HUES64 (cell line): Measurements from ENCODE around the gene CXCR2.
"Not testable (repeated sequence)": the region's sequence is repeated elsewhere in the genome, so short reads cannot be mapped to it uniquely, and the experiment has no call there.

Experiments used
- H3K27ac ChIP-seq: 2 replicates; pipeline ENCODE4 v1.7.0; 2013; ENCODE audit warnings: low read depth, low read length, inconsistent platforms
- H3K27me3 ChIP-seq: 2 replicates; pipeline ENCODE4 v1.6.1; 2013; ENCODE audit warnings: mild to moderate bottlenecking, low read length; ENCODE audit not compliant: insufficient read depth
- H3K36me3 ChIP-seq: 2 replicates; pipeline ENCODE4 v1.6.1; 2013; ENCODE audit warnings: mild to moderate bottlenecking, low read length; ENCODE audit not compliant: insufficient read depth
- H3K4me1 ChIP-seq: 2 replicates; pipeline ENCODE4 v1.6.1; 2013; ENCODE audit warnings: mild to moderate bottlenecking, low read length, moderate library complexity; ENCODE audit not compliant: insufficient read depth
- H3K4me3 ChIP-seq: 2 replicates; pipeline ENCODE4 v1.5.1; 2013; ENCODE audit warnings: mild to moderate bottlenecking, low read length, moderate library complexity
- H3K9ac ChIP-seq: 2 replicates; pipeline ENCODE4 v1.6.1; 2013; ENCODE audit warnings: mild to moderate bottlenecking, low read depth, low read length
- H3K9me3 ChIP-seq: 2 replicates; pipeline ENCODE4 v1.6.1; 2013; ENCODE audit warnings: low read depth, low read length; ENCODE audit not compliant: insufficient read depth
- WGBS: fragments of 150-250, 120-280 bp; methylation state at CpG from one replicate; pipeline ENCODE4 v1.1.7; 2013; ENCODE audit warnings: missing lambda C conversion rate; 5-methylcytosine and 5-hydroxymethylcytosine counted together

The CXCR2 gene

GRCh38 chr2:218166791-218167190 lies 41.0 kb downstream of the CXCR2 start, which contains the start of gene CXCR1:
CXCR1 (minus strand) TSS chr2:218166962; CDS start chr2:218165211, 1,751 bp downstream.
- Histone ChIP-seq H3K27ac (no peak within 1 kb of the TSS), H3K36me3 (no peaks in the 10 kb centered on the region), H3K4me1 (0 out of 2 replicates have a peak, but pooled peaks cover 6% of the 10 kb centered on the region), H3K9ac (no peak within 1 kb of the TSS), H3K4me3 (no peak within 1 kb of the TSS), H3K9me3 (no peaks in the 10 kb centered on the region), H3K27me3 (no peaks in the 10 kb centered on the region)
- 94% methylated on average over 3 of the region's 3 CpGs for WGBS

- H3K9ac ChIP-seq: no peak overlapping the region
- H3K36me3 ChIP-seq: no peaks in the 10 kb centered on the region
- WGBS: 77% methylated on average over 1 of the region's 1 CpG
- H3K4me1 ChIP-seq: 0 out of 2 replicates have a peak, but pooled peaks cover 6% of the 10 kb centered on the region
- no peaks in the 10 kb centered on the region for H3K9me3 ChIP-seq
- no peak overlapping the region for H3K27ac ChIP-seq
- no peak overlapping the region for H3K4me3 ChIP-seq
- no peaks in the 10 kb centered on the region for H3K27me3 ChIP-seq
Measured at GRCh38 chr2:218168016-218168415, 42.2 kb downstream of the CXCR2 start.

- H3K27ac ChIP-seq: no peak overlapping the region
- H3K36me3 ChIP-seq: no peaks in the 10 kb centered on the region
- 0 out of 2 replicates have a peak, but pooled peaks cover 6% of the 10 kb centered on the region for H3K4me1 ChIP-seq
- H3K4me3 ChIP-seq: no peak overlapping the region
- no peaks in the 10 kb centered on the region for H3K27me3 ChIP-seq
- no peaks in the 10 kb centered on the region for H3K9me3 ChIP-seq
- no peak overlapping the region for H3K9ac ChIP-seq
- 61% methylated on average over 9 of the region's 9 CpGs for WGBS
Measured at GRCh38 chr2:218168635-218169462, 43.0 kb downstream of the CXCR2 start.

GRCh38 chr2:218169757-218170546 lies 44.1 kb downstream of the CXCR2 start:
- H3K27me3 ChIP-seq: no peaks in the 10 kb centered on the region
- no peak overlapping the region for H3K9ac ChIP-seq
- 0 out of 2 replicates have a peak, but pooled peaks cover 6% of the 10 kb centered on the region for H3K4me1 ChIP-seq
- WGBS: 87% methylated on average over 4 of the region's 5 CpGs
- no peaks in the 10 kb centered on the region for H3K36me3 ChIP-seq
- H3K4me3 ChIP-seq: no peak overlapping the region
- H3K9me3 ChIP-seq: no peaks in the 10 kb centered on the region
- no peak overlapping the region for H3K27ac ChIP-seq

GRCh38 chr2:218171744-218172143 lies 45.9 kb downstream of the CXCR2 start:
- H3K4me3 ChIP-seq, H3K9me3 ChIP-seq, H3K36me3 ChIP-seq, H3K27ac ChIP-seq, H3K9ac ChIP-seq, H3K4me1 ChIP-seq, H3K27me3 ChIP-seq: not testable (repeated sequence)
- 87% methylated on average over 3 of the region's 3 CpGs for WGBS

DNA sequence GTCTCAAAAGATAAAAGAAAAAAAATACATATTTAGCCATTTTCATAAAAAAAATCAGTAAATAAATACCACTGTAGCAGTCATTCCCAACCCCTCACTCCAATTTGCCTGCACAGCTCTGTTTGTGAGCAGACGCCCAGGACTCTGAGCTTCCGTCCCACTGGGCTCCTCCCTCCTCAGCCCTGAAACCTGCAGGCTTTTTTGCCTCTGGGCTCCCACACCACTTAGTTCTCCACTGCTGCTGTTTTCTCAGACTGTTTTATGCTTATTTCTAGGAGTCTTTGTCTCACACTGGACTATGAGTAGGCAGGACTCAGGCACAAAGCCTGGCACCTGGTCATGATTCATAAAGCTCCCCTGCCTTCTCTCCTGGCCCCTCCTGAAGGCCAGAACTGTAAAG lies 47.0 kb downstream of the CXCR2 start:
- 83% methylated on average over 2 of the region's 2 CpGs for WGBS
- Histone ChIP-seq H3K27me3 (no peaks in the 10 kb centered on the region), H3K4me1 (0 out of 2 replicates have a peak, but pooled peaks cover 3% of the 10 kb centered on the region), H3K27ac (no peak overlapping the region), H3K9me3 (no peaks in the 10 kb centered on the region), H3K36me3 (no peaks in the 10 kb centered on the region), H3K9ac (no peak overlapping the region), H3K4me3 (no peak overlapping the region)

DNA sequence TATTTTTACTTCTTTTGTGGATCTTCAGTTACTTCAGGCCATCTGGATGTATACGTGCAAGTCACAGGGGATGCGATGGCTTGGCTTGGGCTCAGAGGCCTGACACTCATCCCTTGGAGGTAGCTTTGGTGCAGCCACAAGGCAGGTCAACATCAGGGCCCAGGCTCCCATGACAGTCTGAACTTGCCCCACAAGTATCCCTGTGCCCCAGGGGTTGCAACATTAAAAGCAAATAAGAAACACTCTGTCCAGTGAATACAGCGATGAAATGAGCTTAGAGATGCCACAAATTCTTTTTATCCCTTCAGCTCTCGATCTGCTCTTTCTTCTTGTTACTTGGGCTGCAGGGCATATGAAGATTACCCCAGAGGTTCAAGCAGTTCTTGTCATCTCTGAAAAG lies 54.0 kb downstream of the CXCR2 start:
- Histone ChIP-seq H3K27ac (no peak overlapping the region), H3K4me3 (no peak overlapping the region), H3K27me3 (no peaks in the 10 kb centered on the region), H3K9ac (no peak overlapping the region), H3K4me1 (no peaks in the 10 kb centered on the region), H3K36me3 (no peaks in the 10 kb centered on the region), H3K9me3 (no peaks in the 10 kb centered on the region)
- 92% methylated on average over 4 of the region's 4 CpGs for WGBS

DNA sequence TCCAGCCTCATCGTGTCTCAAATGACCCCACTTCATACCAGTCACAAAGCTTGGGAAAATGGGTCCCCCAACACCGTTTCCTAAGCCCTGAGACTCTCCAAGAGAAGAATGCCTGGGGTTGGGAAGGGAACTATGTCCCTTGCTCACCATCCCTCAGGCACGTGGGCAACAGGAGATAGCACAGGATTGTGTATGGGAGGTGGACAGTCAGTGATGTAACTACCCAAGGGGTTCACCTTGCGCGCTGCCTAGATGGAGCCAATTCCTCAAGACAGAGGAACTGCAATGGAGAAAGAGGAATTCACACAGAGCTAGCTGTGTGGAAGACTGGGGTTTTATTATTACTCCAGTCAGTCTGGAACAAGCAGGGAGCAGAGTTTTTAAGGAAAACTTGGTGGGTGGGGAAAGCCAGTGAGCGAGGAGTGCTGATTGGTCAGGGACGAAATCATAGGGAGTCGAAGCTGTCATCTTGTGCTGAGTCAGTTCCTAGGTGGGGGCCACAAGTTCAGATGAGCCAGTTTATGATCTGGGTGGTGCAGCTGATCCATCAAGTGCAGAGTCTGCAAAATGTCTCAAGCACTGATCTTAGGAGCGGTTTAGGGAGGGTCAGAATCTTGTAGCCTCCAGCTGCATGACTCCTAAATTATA lies 54.8 kb downstream of the CXCR2 start:
- H3K9ac ChIP-seq: no peak overlapping the region
- H3K36me3 ChIP-seq: no peaks in the 10 kb centered on the region
- no peak overlapping the region for H3K27ac ChIP-seq
- 74% methylated on average over 9 of the region's 9 CpGs for WGBS
- H3K9me3 ChIP-seq: no peaks in the 10 kb centered on the region
- H3K27me3 ChIP-seq: no peaks in the 10 kb centered on the region
- H3K4me3 ChIP-seq: no peak overlapping the region
- H3K4me1 ChIP-seq: no peaks in the 10 kb centered on the region

GRCh38 chr2:218184331-218184730 lies 58.5 kb downstream of the CXCR2 start:
- Histone ChIP-seq H3K9me3 (no peaks in the 10 kb centered on the region), H3K9ac (no peak overlapping the region), H3K4me3 (no peak overlapping the region), H3K4me1 (no peaks in the 10 kb centered on the region), H3K36me3 (no peaks in the 10 kb centered on the region), H3K27me3 (no peaks in the 10 kb centered on the region), H3K27ac (no peak overlapping the region)
- 93% methylated on average over 1 of the region's 1 CpG for WGBS

- no peaks in the 10 kb centered on the region for H3K4me1 ChIP-seq
- no peak overlapping the region for H3K27ac ChIP-seq
- WGBS: 54% methylated on average over 8 of the region's 8 CpGs
- no peaks in the 10 kb centered on the region for H3K36me3 ChIP-seq
- no peaks in the 10 kb centered on the region for H3K9me3 ChIP-seq
- no peak overlapping the region for H3K4me3 ChIP-seq
- no peak overlapping the region for H3K9ac ChIP-seq
- H3K27me3 ChIP-seq: no peaks in the 10 kb centered on the region
Measured at GRCh38 chr2:218186355-218186766, 60.5 kb downstream of the CXCR2 start.
